Heart left ventricle (tissue), 16 donors: ENCODE measurements around the gene EMP2. TPM values are rescaled to one million over a fixed set of nuclear protein-coding genes. Genes with fewer than 3 reads are reported as not detected.

Experiments used
- ATAC-seq, 4 donors: fragments of 200-7000 bp; cut with Tn5 transposase; one replicate each; pipeline ENCODE4 v1.9.1; 2020 to 2022; ENCODE audit warnings: moderate library complexity in 4 of 4, mild to moderate bottlenecking in 3 of 4, moderate number of reproducible peaks in 1 of 4
- DNase-seq, 5 donors: peaks; one replicate each; pipeline ENCODE4 v3.0.0-alpha.2; 2020
- H3K27ac ChIP-seq, 12 donors: fragments of 200-600 bp; sonication (generic) in 4 of 12; one replicate each; pipeline versions ENCODE4 v1.5.0 to v1.8.0; 2016 to 2022; ENCODE audit warnings: mild to moderate bottlenecking in 2 of 12
- H3K27me3 ChIP-seq, 9 donors: fragments of 200-600 bp; sonication (generic) in 2 of 9; one replicate each; pipeline versions ENCODE4 v1.5.1 to v1.8.0; 2016 to 2022; ENCODE audit warnings: mild to moderate bottlenecking in 3 of 9
- H3K36me3 ChIP-seq, 9 donors: fragments of 200-600 bp; sonication (generic) in 2 of 9; one replicate each; pipeline versions ENCODE4 v1.5.0 to v1.8.0; 2018 to 2022; ENCODE audit warnings: mild to moderate bottlenecking in 2 of 9
- H3K4me1 ChIP-seq, 12 donors: fragments of 200-600 bp; sonication (generic) in 4 of 12; one replicate each; pipeline versions ENCODE4 v1.5.0 to v1.8.0; 2016 to 2022; ENCODE audit warnings: mild to moderate bottlenecking in 3 of 12
- H3K4me3 ChIP-seq, 12 donors: fragments of 200-600 bp; sonication (generic) in 4 of 12; one replicate each; pipeline versions ENCODE4 v1.5.0 to v1.8.0; 2017 to 2022; ENCODE audit warnings: mild to moderate bottlenecking in 9 of 12, moderate library complexity in 4 of 12
- H3K9me3 ChIP-seq, 12 donors: fragments of 200-600 bp; sonication (generic) in 4 of 12; one replicate each; pipeline versions ENCODE4 v1.5.0 to v1.8.0; 2016 to 2022; ENCODE audit warnings: mild to moderate bottlenecking in 1 of 12
- POLR2A ChIP-seq, 2 donors: fragments of 450-650 bp; IDR thresholded peaks; one replicate each; pipeline ENCODE4 v1.6.1; 2017; ENCODE audit warnings: antibody characterized with exemption in 2 of 2, mild to moderate bottlenecking in 2 of 2, moderate library complexity in 2 of 2
- WGBS, 4 donors: extraction: QIAGEN DNeasy Blood & Tissue Kit in 2 of 4; methylation state at CpG; one replicate each; pipeline versions ENCODE4 v1.1.5 to v1.1.7; 2013 to 2018; 5-methylcytosine and 5-hydroxymethylcytosine counted together
- intact Hi-C, 10 donors: fragments of 100-400 bp; cut with DNase I; formaldehyde crosslinking; loops; one replicate each; pipeline versions ENCODE4 v1.11.1 to v1.14.2; 2022
- polyA plus RNA-seq, 2 donors: library from polyadenylated mRNA; stranded (reverse); fragments of 200-250 nt; gene quantifications; one replicate each; pipeline ENCODE4 v1.2.3, GENCODE V29; 2013
- total RNA-seq, 9 donors: library from RNA; depleted of rRNA in 2 of 9; stranded (reverse); fragments of >200 nt in 2 of 9; fragmentation: NEBNext Ultra II Directional in 3 of 9; extraction: Animal tissue kit (Norgen Biotek cat#: 25700) in 3 of 9; gene quantifications; one replicate each; pipeline versions ENCODE4 v1.1.0 to v1.2.4, GENCODE V29; 2016 to 2023
- TF ChIP-seq, protein P1 (sequence below), 12 donors: fragments of 200-600 bp; sonication (generic) in 4 of 12; IDR thresholded peaks; one replicate each; pipeline versions ENCODE4 v1.5.0 to v1.8.0; 2018 to 2022; ENCODE audit warnings: antibody characterized with exemption in 12 of 12, mild to moderate bottlenecking in 5 of 12
- donor health status: ischemic (EF 13 %, LVEDD 7.1; RV severe dilation, severe dysfunction).
- donor health status: healthy with polysubstance abuse.
- donor health status: DM: no; HTN: yes; CAD: no.
- donor health status: DM: no; HTN: no; CAD: no.
- donor health status: ischemic (EF 25% LVEDD 6.9; RV normal size, moderate dysfunction).
- donor health status: ischemic (EF 25% LVEDD 5.7; RV mildly dilated, moderate dysfunction).
- donor health status: healthy.
- donor health status: DM: yes; HTN: yes; CAD: no.
- donor health status: ischemic (EF 35%, LVEDD 5.7; RV mildly dilated, moderate dysfunction).
- donor health status: nonischemic (EF 11% LVEDD 7.7; RV severe dilation, severe dysfunction).
- donor health status: DM: yes; HTN: yes; CAD: no.
- donor health status: PGD.
- donor health status: ischemic (EF 29% LVEDD 5.4; RV normal size, mild dysfunction).
- donor health status: nonischemic (EF 23%, LVEDD 6.1; RV moderate dilation, normal function).

EMP2 gene
- total and polyA plus RNA-seq, 11 donors: 34.5 to 103 (median 61.3) TPM

DNA sequence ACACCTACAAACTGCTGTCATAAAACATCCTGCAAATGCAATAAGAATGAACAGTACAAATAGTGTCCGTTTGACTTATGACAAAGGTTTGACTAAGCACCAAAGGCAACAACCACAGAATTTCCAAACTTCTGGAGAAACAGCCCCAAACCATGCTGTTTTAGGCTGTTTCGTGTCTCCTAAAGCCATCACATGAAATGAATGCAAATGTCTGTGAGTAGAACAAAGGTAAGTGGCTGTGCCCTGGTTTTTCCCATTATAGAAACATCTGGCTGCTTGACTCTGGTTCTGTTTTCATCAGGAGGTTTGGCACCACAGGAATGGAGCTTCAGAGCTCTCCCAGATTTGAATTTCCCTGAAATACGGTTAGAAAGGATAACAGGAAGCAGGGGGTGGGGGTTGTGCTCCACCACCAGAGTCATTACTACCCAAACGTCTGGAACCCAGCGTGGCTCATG, 4.6 kb upstream of the EMP2 start:
- intact Hi-C loops: loop anchor here in 5 of 10 donors (5.0 to 10.0 kb wide), 4 partner anchors 32 to 152 kb away; no protein-coding TSS in a partner anchor
- 54 to 59% (median 59%) methylated on average over 5 of the region's 5 CpGs for WGBS, 4 donors
- H3K9me3 ChIP-seq: no peaks in the 10 kb centered on the region
- TF ChIP-seq, protein P1, sequence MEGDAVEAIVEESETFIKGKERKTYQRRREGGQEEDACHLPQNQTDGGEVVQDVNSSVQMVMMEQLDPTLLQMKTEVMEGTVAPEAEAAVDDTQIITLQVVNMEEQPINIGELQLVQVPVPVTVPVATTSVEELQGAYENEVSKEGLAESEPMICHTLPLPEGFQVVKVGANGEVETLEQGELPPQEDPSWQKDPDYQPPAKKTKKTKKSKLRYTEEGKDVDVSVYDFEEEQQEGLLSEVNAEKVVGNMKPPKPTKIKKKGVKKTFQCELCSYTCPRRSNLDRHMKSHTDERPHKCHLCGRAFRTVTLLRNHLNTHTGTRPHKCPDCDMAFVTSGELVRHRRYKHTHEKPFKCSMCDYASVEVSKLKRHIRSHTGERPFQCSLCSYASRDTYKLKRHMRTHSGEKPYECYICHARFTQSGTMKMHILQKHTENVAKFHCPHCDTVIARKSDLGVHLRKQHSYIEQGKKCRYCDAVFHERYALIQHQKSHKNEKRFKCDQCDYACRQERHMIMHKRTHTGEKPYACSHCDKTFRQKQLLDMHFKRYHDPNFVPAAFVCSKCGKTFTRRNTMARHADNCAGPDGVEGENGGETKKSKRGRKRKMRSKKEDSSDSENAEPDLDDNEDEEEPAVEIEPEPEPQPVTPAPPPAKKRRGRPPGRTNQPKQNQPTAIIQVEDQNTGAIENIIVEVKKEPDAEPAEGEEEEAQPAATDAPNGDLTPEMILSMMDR (IDR thresholded peaks at IDR 0.05): no peak
- no peak for TF ChIP-seq POLR2A (IDR thresholded peaks at IDR 0.05)
- peaks cover 0 to 13% (median 0%) of the 10 kb centered on the region in 9 donors for H3K27me3 ChIP-seq
- H3K4me1 ChIP-seq: peaks cover 0 to 11% (median 4%) of the 10 kb centered on the region in 12 donors
- DNase-seq (no peak), ATAC-seq (no peak)
- H3K27ac ChIP-seq: no peak overlapping the region
- H3K4me3 ChIP-seq: no peak overlapping the region
- no peaks in the 10 kb centered on the region for H3K36me3 ChIP-seq

DNA sequence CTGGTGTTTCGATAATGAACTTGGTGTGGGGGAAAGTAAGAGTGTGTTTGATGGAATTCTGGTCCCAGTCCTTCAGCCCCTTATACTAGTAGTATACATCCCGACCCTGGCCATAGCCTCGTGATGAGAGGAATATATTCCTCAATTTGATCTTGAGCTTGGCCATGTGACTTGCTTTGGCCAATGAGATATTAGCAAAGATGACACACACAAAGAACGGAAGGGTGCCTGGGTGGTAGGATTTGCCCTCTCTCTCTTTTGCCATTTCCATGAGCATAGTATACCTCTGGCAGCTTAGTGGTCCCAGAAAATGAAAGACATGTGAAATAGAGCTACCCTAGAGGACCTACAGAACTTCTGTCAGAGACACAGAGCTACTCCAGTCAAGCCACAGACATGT, 2.9 kb upstream of the EMP2 start:
- WGBS, 4 donors: 91 to 95% (median 94%) methylated on average over 4 of the region's 4 CpGs
- ATAC-seq (no peak), DNase-seq (no peak)
- Histone ChIP-seq H3K4me1 (peaks cover 0 to 27% (median 15%) of the 10 kb centered on the region in 12 donors), H3K36me3 (no peaks in the 10 kb centered on the region), H3K9me3 (no peaks in the 10 kb centered on the region), H3K27me3 (peaks cover 0 to 20% (median 0%) of the 10 kb centered on the region in 9 donors), H3K4me3 (no peak overlapping the region), H3K27ac (no peak overlapping the region)
- intact Hi-C loops: loop anchor here in 5 of 10 donors (5.0 to 10.0 kb wide), 4 partner anchors 34 to 154 kb away; no protein-coding TSS in a partner anchor
- no peak for TF ChIP-seq POLR2A (IDR thresholded peaks at IDR 0.05)
- TF ChIP-seq, protein P1 (IDR thresholded peaks at IDR 0.05): no peak

DNA sequence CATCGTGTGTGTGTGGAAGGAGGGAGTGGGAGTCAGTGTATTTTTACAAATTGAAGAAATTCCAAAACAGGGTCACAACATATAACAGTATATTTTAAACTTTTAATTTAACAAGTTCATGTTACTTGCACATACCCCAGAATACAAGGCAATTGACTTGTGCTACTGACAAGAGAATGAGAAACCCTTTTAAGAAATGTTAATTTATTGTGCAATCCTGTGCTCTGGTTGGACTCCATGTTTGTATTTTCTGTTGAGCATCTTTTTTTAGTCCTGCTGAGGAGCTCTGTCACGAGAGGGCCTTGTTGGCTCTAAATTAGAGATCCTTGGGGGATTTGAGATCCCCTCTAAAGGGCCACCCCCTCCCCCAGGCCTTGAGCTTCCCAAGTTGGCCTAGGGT, 1.1 kb upstream of the EMP2 start:
- Histone ChIP-seq H3K36me3 (no peaks in the 10 kb centered on the region), H3K27me3 (peaks cover 0 to 21% (median 0%) of the 10 kb centered on the region in 9 donors), H3K4me1 (peaks cover 6 to 45% (median 33%) of the 10 kb centered on the region in 12 donors), H3K27ac (peak overlapping the region in 6 of 12 donors; percentile 13 to 99 (median 64)), H3K9me3 (no peaks in the 10 kb centered on the region), H3K4me3 (no peak overlapping the region)
- TF ChIP-seq POLR2A (IDR thresholded peaks at IDR 0.05): no peak
- TF ChIP-seq, protein P1 (IDR thresholded peaks at IDR 0.05): no peak
- ATAC-seq (no peak), DNase-seq (no peak)
- intact Hi-C loops: loop anchor here in 7 of 10 donors (2.0 to 10.0 kb wide), 6 partner anchors 23 to 156 kb away; no protein-coding TSS in a partner anchor
- WGBS, 4 donors: 25 to 51% (median 36%) methylated on average over 2 of the region's 2 CpGs

DNA sequence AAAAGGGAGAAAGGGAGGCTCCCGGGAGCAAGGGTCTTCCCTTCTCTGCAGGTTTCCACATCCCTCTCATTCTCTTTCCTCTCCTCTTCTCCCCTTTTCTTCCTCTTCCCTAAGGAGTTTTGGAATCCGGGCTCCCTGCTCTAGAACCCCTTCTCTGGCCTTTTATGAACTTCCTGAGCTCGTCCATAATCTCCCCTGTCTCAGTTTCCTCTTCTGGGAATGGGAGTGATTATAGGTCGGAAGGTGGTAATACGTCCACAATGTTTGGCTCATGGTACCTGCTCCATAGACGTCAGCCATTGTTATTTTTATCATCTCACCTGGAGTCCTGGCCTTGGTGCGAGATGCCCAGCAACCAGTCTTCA, 467 bp upstream of the EMP2 start:
- Histone ChIP-seq H3K36me3 (no peaks in the 10 kb centered on the region), H3K27me3 (peaks cover 0 to 21% (median 0%) of the 10 kb centered on the region in 9 donors), H3K4me3 (peak overlapping the region; percentile 69 to 100 (median 93)), H3K27ac (peak overlapping the region; percentile 85 to 99 (median 96)), H3K9me3 (no peaks in the 10 kb centered on the region), H3K4me1 (peaks cover 6 to 51% (median 39%) of the 10 kb centered on the region in 12 donors)
- TF ChIP-seq POLR2A (IDR thresholded peaks at IDR 0.05): no peak
- TF ChIP-seq, protein P1 (IDR thresholded peaks at IDR 0.05): no peak
- 9 to 30% (median 15%) methylated on average over 7 of the region's 7 CpGs for WGBS, 4 donors
- no peak for DNase-seq
- ATAC-seq: no peak
- intact Hi-C loops: loop anchor here in 7 of 10 donors (1.0 to 10.0 kb wide), 7 partner anchors 22 to 157 kb away; no protein-coding TSS in a partner anchor
